CD14-positive monocyte (primary cell): ENCODE data around the gene GULP1. TPM values are rescaled to one million over a fixed set of nuclear protein-coding genes. Genes with fewer than 3 reads are reported as not detected.

Experiments used
- DNase-seq, 3 donors: peaks; one replicate each; pipeline ENCODE4 v3.0.0-alpha.2; 2011 to 2022
- H2AFZ ChIP-seq: 2 replicates; pipeline ENCODE4 v1.6.0; 2012; ENCODE audit warnings: mild to moderate bottlenecking, low read depth, low read length, inconsistent platforms; ENCODE audit not compliant: insufficient read depth, poor library complexity, severe bottlenecking
- H3K27ac ChIP-seq, 2 donors: 1 replicate in 1 of 2; 2 replicates in 1 of 2; pipeline ENCODE4 v1.5.1; 2012 to 2013; ENCODE audit warnings: low read length in 2 of 2, control low read depth in 1 of 2, inconsistent platforms in 1 of 2, low read depth in 1 of 2, mild to moderate bottlenecking in 1 of 2
- H3K27me3 ChIP-seq, 2 donors: one replicate each; pipeline versions ENCODE4 v1.6.0 to v1.6.1; 2011 to 2013; ENCODE audit warnings: low read length in 2 of 2; ENCODE audit not compliant: control insufficient read depth in 2 of 2, insufficient read depth in 2 of 2
- H3K36me3 ChIP-seq, 2 donors: replicated peaks in 1 of 2; 1 replicate in 1 of 2; 2 replicates in 1 of 2; pipeline versions ENCODE4 v1.5.1 to v1.6.1; 2012 to 2013; ENCODE audit warnings: low read length in 2 of 2, control low read depth in 1 of 2, inconsistent platforms in 1 of 2, mild to moderate bottlenecking in 1 of 2; ENCODE audit not compliant: insufficient read depth in 2 of 2, control insufficient read depth in 1 of 2
- H3K4me1 ChIP-seq, 2 donors: 1 replicate in 1 of 2; 2 replicates in 1 of 2; pipeline versions ENCODE4 v1.5.1 to v1.6.1; 2012 to 2013; ENCODE audit warnings: low read length in 2 of 2, control low read depth in 1 of 2, inconsistent platforms in 1 of 2, mild to moderate bottlenecking in 1 of 2, moderate library complexity in 1 of 2; ENCODE audit not compliant: insufficient read depth in 2 of 2, control insufficient read depth in 1 of 2
- H3K4me2 ChIP-seq: replicated peaks from 2 replicates; pipeline ENCODE3; 2012; ENCODE audit warnings: low read length, moderate library complexity, mild to moderate bottlenecking; ENCODE audit not compliant: poor library complexity, severe bottlenecking; ENCODE audit errors: extremely low read depth
- H3K4me3 ChIP-seq, 3 experiments: fragments of 200-600 bp in 1 of 3; sonication (generic) in 1 of 3; replicated peaks in 1 of 3; 1 replicate in 2 of 3; 2 replicates in 1 of 3; pipeline ENCODE4 v1.5.1; 2011 to 2013; ENCODE audit warnings: low read length in 3 of 3, mild to moderate bottlenecking in 3 of 3, control low read depth in 2 of 3, low read depth in 2 of 3, inconsistent platforms in 1 of 3, moderate library complexity in 1 of 3
- H3K79me2 ChIP-seq: 2 replicates; pipeline ENCODE4 v1.6.0; 2012; ENCODE audit warnings: mild to moderate bottlenecking, control low read depth, inconsistent platforms, low read length, moderate library complexity; ENCODE audit not compliant: insufficient read depth
- H3K9ac ChIP-seq: 2 replicates; pipeline ENCODE4 v1.6.0; 2017; ENCODE audit warnings: low read length, mild to moderate bottlenecking; ENCODE audit not compliant: insufficient read depth, poor library complexity, severe bottlenecking
- H3K9me3 ChIP-seq, 2 donors: replicated peaks in 1 of 2; 1 replicate in 1 of 2; 2 replicates in 1 of 2; pipeline versions ENCODE4 v1.5.1 to v1.6.1; 2012 to 2013; ENCODE audit warnings: low read length in 2 of 2, control low read depth in 1 of 2; ENCODE audit not compliant: control insufficient read depth in 1 of 2, insufficient read depth in 1 of 2
- H4K20me1 ChIP-seq: 2 replicates; pipeline ENCODE4 v1.6.0; 2012; ENCODE audit warnings: mild to moderate bottlenecking, low read length, control low read depth, moderate library complexity; ENCODE audit not compliant: insufficient read depth
- H3K27ac Mint-ChIP-seq, 7 donors: one replicate each; pipeline ENCODE4 v1.8.0; 2020; ENCODE audit warnings: mild to moderate bottlenecking in 7 of 7, mixed read lengths in 7 of 7, moderate library complexity in 6 of 7, inconsistent platforms in 2 of 7
- H3K27me3 Mint-ChIP-seq, 3 donors: one replicate each; pipeline ENCODE4 v1.8.0; 2021 to 2022; ENCODE audit warnings: low read depth in 3 of 3, mild to moderate bottlenecking in 3 of 3, mixed read lengths in 3 of 3, moderate library complexity in 3 of 3, inconsistent platforms in 1 of 3
- H3K36me3 Mint-ChIP-seq, 2 donors: one replicate each; pipeline ENCODE4 v1.8.0; 2020; ENCODE audit warnings: mixed read lengths in 2 of 2, inconsistent platforms in 1 of 2, mild to moderate bottlenecking in 1 of 2
- H3K4me1 Mint-ChIP-seq: one replicate; pipeline ENCODE4 v1.8.0; 2020; ENCODE audit warnings: mild to moderate bottlenecking, mixed read lengths
- H3K4me3 Mint-ChIP-seq, 2 donors: one replicate each; pipeline ENCODE4 v1.8.0; 2020; ENCODE audit warnings: mild to moderate bottlenecking in 2 of 2, mixed read lengths in 2 of 2, moderate library complexity in 1 of 2
- H3K9me3 Mint-ChIP-seq, 7 donors: one replicate each; pipeline ENCODE4 v1.8.0; 2020 to 2022; ENCODE audit warnings: mixed read lengths in 7 of 7, mild to moderate bottlenecking in 6 of 7, moderate library complexity in 6 of 7, inconsistent platforms in 2 of 7
- CTCF ChIP-seq: fragments of 200-600 bp; IDR thresholded peaks from one replicate; pipeline ENCODE4 v1.8.0; 2022; ENCODE audit warnings: antibody characterized with exemption, mild to moderate bottlenecking
- WGBS: methylation state at CpG from one replicate; pipeline ENCODE4 v1.1.5; 2013; ENCODE audit warnings: missing lambda C conversion rate; ENCODE audit not compliant: insufficient coverage; 5-methylcytosine and 5-hydroxymethylcytosine counted together
- intact Hi-C, 2 donors: fragments of 100-400 bp; cut with micrococcal nuclease; formaldehyde crosslinking; loops; one replicate each; pipeline versions ENCODE4 v1.15.0 to v1.15.1; 2023
- polyA plus RNA-seq, 3 donors: library from polyadenylated mRNA; depleted of rRNA in 1 of 3; unstranded in 2 of 3; stranded (reverse) in 1 of 3; fragments of 300-500 nt in 2 of 3; fragments of >200 nt in 1 of 3; fragmentation: Illumina TruSeq in 2 of 3; gene quantifications; 1 replicate in 2 of 3; 2 replicates in 1 of 3; pipeline ENCODE4 v1.2.3, GENCODE V29; 2012 to 2021

GULP1 gene
- polyA plus RNA-seq, 3 donors: not detected

GRCh38 chr2:188430705-188431104, 139.0 kb downstream of the GULP1 start:
- Histone ChIP-seq H3K27ac (no peak overlapping the region), H3K9me3 (peaks cover 3 to 6% of the 10 kb centered on the region in 2 donors), H3K4me2 (no peak overlapping the region), H3K4me3 (no peak overlapping the region), H3K27me3 (no peaks in the 10 kb centered on the region), H2AFZ (no peak overlapping the region), H3K36me3 (no peaks in the 10 kb centered on the region), H4K20me1 (no peaks in the 10 kb centered on the region), H3K4me1 (no peaks in the 10 kb centered on the region), H3K9ac (no peak overlapping the region), H3K79me2 (no peaks in the 10 kb centered on the region)
- TF ChIP-seq CTCF: no peak
- no peaks in the 10 kb centered on the region for H3K4me1 Mint-ChIP-seq
- DNase-seq: no peak
- no peaks in the 10 kb centered on the region for H3K36me3 Mint-ChIP-seq
- intact Hi-C loops: no loop called here
- no peak overlapping the region for H3K27ac Mint-ChIP-seq
- H3K27me3 Mint-ChIP-seq: no peaks in the 10 kb centered on the region
- peaks cover 0 to 9% (median 4%) of the 10 kb centered on the region in 7 donors for H3K9me3 Mint-ChIP-seq
- 71% methylated on average over 1 of the region's 1 CpG for WGBS
- H3K4me3 Mint-ChIP-seq: no peak overlapping the region

DNA sequence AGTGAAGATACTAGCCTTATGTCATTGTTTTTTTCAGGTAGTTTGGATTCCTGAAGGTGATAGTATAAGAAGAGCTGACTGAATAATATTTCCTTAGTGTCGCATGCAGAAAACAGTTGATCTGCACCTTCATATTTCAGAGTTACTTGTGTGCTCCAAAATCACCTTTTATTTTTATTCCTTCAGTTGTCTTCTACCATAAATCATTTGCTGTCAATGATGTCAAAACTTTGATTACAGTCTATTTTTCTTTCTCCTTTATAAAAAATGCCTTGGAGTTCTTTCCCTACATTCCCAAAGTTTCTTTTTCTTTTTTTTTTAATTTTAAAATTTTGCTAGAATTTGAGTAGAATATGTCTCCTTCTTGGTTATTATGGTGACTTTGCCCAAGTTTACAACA, 142.3 kb downstream of the GULP1 start:
- DNase-seq: no peak
- intact Hi-C loops: no loop called here
- no peak overlapping the region for H3K27ac ChIP-seq
- Mint-ChIP-seq H3K27me3 (no peaks in the 10 kb centered on the region), H3K9me3 (peaks cover 0 to 5% (median under 1%) of the 10 kb centered on the region in 7 donors), H3K4me3 (no peak overlapping the region), H3K27ac (no peak overlapping the region), H3K36me3 (no peaks in the 10 kb centered on the region), H3K4me1 (no peaks in the 10 kb centered on the region)
- H3K4me1 ChIP-seq: no peaks in the 10 kb centered on the region
- no peak overlapping the region for H2AFZ ChIP-seq
- no peak overlapping the region for H3K4me3 ChIP-seq
- WGBS: no CpG with 5 or more reads among the region's 1 CpG
- H3K27me3 ChIP-seq: no peaks in the 10 kb centered on the region
- no peaks in the 10 kb centered on the region for H3K79me2 ChIP-seq
- H3K4me2 ChIP-seq: no peak overlapping the region
- peaks cover 2% of the 10 kb centered on the region in 2 donors for H3K9me3 ChIP-seq
- no peaks in the 10 kb centered on the region for H4K20me1 ChIP-seq
- no peak overlapping the region for H3K9ac ChIP-seq
- no peak for TF ChIP-seq CTCF
- no peaks in the 10 kb centered on the region for H3K36me3 ChIP-seq
